Activated CD4-positive, alpha-beta memory T cell treated with anti-CD3 and anti-CD28 coated beads, Interleukin-2, amount 10 ng/mL, durations not matched to agents 7 days and 5 days (primary cell): ENCODE measurements around the gene MAP3K21. TPM values are rescaled to one million over a fixed set of nuclear protein-coding genes. Genes with fewer than 3 reads are reported as not detected.
A peak's percentile ranks its signal among the peaks of the same experiment; 100 is the strongest.

ENCODE experiments used
- CTCF ChIA-PET: fragments of 350-600 bp; sonication (Branson Sonifier 250); formaldehyde crosslinking; loops from one replicate; lab custom pipeline; 2021; ENCODE audit warnings: antibody characterized with exemption, inconsistent platforms; lab: Charles Lee
- POLR2A ChIA-PET: fragments of 350-600 bp; sonication (Branson Sonifier 250); formaldehyde crosslinking; loops from one replicate; lab custom pipeline; 2021; ENCODE audit warnings: antibody characterized with exemption; lab: Charles Lee
- DNase-seq: peaks from one replicate; pipeline ENCODE4 v3.0.0-alpha.2; 2020
- H3K27ac Mint-ChIP-seq: one replicate; pipeline ENCODE4 v1.8.0; 2021; ENCODE audit warnings: mild to moderate bottlenecking, mixed read lengths
- H3K27me3 Mint-ChIP-seq: one replicate; pipeline ENCODE4 v1.8.0; 2021; ENCODE audit warnings: mixed read lengths
- H3K36me3 Mint-ChIP-seq: one replicate; pipeline ENCODE4 v1.8.0; 2021; ENCODE audit warnings: low read depth, mixed read lengths
- H3K4me1 Mint-ChIP-seq: one replicate; pipeline ENCODE4 v1.8.0; 2021; ENCODE audit warnings: mixed read lengths
- H3K4me3 Mint-ChIP-seq: one replicate; pipeline ENCODE4 v1.8.0; 2021; ENCODE audit warnings: mild to moderate bottlenecking, mixed read lengths
- H3K9me3 Mint-ChIP-seq: one replicate; pipeline ENCODE4 v1.8.0; 2021; ENCODE audit warnings: mixed read lengths
- total RNA-seq, 2 experiments: library from RNA; stranded (reverse); gene quantifications; one replicate each; pipeline ENCODE4 v1.2.3, GENCODE V29; 2021

Gene MAP3K21
- total RNA-seq: 1 to 10 TPM; 4.4 to 4.6 TPM

DNA sequence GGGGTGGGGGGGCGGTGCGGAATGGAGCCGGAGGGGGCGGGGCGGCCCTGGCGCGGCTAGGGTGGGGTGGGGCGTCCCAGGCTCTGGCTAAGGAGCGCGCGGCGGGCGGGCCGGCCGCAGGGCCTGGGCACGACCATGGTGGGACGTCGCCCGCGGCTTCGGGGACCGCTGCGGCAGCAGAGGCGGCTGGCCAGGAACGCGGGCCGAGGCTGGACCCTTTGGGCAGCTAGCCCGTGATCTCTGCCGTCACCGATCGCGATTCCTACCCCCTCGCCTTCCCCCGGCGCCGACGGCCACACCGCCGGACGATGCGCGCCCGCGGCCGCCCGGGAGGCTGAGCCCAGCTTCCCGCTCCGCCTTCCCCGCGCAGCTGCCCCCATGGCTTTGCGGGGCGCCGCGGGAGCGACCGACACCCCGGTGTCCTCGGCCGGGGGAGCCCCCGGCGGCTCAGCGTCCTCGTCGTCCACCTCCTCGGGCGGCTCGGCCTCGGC is at the start of gene MAP3K21:
Gene MAP3K21, plus strand, starts transcription at position 74 of the 491 bp plus-strand sequence. Its CDS starts 305 bp downstream, at position 379.
- H3K36me3 Mint-ChIP-seq: no peaks in the 10 kb centered on the region
- H3K27ac Mint-ChIP-seq: no peak within 1 kb of the TSS
- peak within 1 kb of the TSS; percentile 71 for H3K4me3 Mint-ChIP-seq
- DNase-seq: no peak
- ChIA-PET POLR2A (interaction anchor here (0.7 to 2.1 kb wide), 6 partner anchors 12 to 79 kb away, joined by 3 to 5 read pairs (median 4); partner anchors contain the start of gene PCNX2), CTCF (no interaction called here)
- H3K27me3 Mint-ChIP-seq: peaks cover 13% of the 10 kb centered on the region
- H3K4me1 Mint-ChIP-seq: peaks cover 15% of the 10 kb centered on the region
- H3K9me3 Mint-ChIP-seq: no peaks in the 10 kb centered on the region

DNA sequence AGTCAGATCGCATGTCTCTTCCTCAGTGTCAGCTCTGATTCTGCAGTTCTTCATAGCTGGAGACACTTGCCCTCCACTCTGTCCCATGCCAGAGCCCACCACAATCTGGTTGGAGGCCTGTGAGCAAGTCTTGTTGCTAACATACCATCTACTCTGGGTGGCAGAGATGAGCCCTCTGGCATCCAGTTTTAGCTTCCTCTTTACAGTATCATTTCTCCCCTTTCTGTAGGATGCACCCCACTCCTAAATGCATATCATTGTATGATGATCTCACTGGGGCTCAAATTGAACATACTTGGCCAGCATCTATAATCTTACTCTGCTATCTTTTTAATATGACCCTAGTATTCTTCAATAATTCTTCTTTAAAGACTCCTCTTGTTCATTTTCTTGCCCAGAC is 48.9 kb upstream of the MAP3K21 start:
- CTCF ChIA-PET: no interaction called here
- peaks cover 25% of the 10 kb centered on the region for H3K4me1 Mint-ChIP-seq

DNA sequence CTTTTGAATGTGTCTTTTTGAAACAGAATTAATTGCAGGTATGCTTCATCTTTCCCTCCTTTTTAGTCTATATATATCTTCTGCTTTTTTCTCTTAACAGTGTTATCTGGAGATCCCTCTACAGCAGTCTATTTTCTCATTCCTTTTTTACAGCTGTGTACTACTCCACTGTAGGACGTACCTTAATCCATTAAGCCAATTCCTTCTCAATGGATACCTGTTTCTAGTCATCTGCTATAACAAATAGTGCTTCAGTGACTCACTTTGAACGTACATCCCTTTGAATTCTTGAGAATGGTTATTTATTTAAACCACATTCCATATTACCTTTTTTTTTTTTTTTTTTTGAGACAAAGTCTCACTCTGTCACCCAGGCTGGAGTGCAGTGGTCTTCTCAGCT is 47.6 kb upstream of the MAP3K21 start:
- H3K4me1 Mint-ChIP-seq: peaks cover 24% of the 10 kb centered on the region
- CTCF ChIA-PET: interaction anchor here (0.7 kb wide), 1 partner anchor 389 kb away, joined by 3 read pairs; no protein-coding TSS in a partner anchor

More for the DNA sequence above, 48.9 kb upstream of the MAP3K21 start:
- Mint-ChIP-seq H3K9me3 (no peaks in the 10 kb centered on the region), H3K36me3 (peaks cover 32% of the 10 kb centered on the region), H3K4me3 (no peak overlapping the region), H3K27ac (no peak overlapping the region), H3K27me3 (peaks cover 1% of the 10 kb centered on the region)
- no peak for DNase-seq
- POLR2A ChIA-PET: no interaction called here

DNA sequence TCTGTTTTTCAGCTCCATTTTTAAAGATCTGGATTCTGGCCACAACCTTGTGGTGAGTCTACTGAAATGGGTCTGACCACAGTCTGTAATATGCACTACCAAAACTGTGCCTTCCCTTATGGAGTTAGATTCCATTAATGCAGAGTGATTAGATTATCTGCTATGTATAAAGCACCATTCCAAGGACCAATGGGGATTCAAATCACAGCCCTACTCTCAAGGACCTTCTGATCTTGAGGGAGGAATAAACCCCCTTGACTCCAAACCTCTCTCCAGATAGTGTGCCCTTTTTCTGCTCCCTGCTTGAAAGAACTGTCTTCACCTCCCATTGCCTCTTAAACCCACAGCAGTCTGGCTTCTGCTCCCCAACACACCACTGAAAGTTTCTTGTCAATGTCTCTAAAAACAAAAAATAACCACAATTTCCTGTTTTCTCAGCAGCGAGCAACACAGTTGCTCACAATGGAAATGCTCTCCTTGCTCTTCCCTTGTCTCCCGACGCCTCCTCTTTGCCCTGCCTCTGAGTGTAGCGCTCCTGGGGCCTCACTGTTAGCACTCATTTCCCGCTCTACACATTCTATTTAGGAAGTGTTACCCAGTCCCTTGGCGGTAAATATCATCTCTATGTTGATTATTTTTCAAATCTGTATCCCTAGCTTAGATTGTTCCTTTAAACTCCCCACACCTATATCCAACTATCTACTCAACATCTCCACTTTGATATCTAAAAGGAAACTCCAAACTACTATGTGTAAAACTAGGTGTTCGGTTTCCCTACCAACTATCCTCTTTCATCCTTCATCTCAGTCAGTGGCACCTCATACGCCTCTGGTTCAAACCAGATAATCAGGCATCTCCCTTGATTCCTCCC is 45.6 kb upstream of the MAP3K21 start:
- Mint-ChIP-seq H3K9me3 (no peaks in the 10 kb centered on the region), H3K4me3 (peak overlapping the region; percentile 37), H3K36me3 (peaks cover 34% of the 10 kb centered on the region), H3K27me3 (peaks cover 1% of the 10 kb centered on the region), H3K27ac (peak overlapping the region; percentile 69), H3K4me1 (peaks cover 24% of the 10 kb centered on the region)
- ChIA-PET POLR2A (interaction anchor here (1.3 kb wide), 1 partner anchor 13 kb away, joined by 5 read pairs; no protein-coding TSS in a partner anchor), CTCF (interaction anchor here (0.7 to 0.9 kb wide), 2 partner anchors 13 to 816 kb away, joined by 3 read pairs; no protein-coding TSS in a partner anchor)
- peak; percentile 55 for DNase-seq

More for the DNA sequence above, 47.6 kb upstream of the MAP3K21 start:
- POLR2A ChIA-PET: interaction anchor here (0.7 kb wide), 1 partner anchor 13 kb away, joined by 3 read pairs; no protein-coding TSS in a partner anchor
- H3K36me3 Mint-ChIP-seq: peaks cover 31% of the 10 kb centered on the region
- no peak overlapping the region for H3K4me3 Mint-ChIP-seq
- no peaks in the 10 kb centered on the region for H3K9me3 Mint-ChIP-seq
- H3K27ac Mint-ChIP-seq: no peak overlapping the region
- no peak for DNase-seq
- peaks cover 1% of the 10 kb centered on the region for H3K27me3 Mint-ChIP-seq

DNA sequence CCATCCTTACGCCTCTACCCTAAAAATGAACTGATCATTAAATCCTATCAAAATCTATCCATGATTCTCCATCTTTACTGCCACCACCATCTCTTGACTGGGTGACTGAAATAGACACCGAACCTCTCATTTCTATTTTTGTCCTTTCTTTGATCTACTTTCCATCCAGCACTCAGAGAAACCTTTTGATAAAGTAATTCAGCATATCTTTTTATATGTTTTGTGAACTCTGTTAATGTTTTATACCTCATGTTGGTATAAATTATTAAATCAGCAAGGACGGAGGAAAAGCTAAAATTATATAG is 45.0 kb upstream of the MAP3K21 start:
- Mint-ChIP-seq H3K27ac (peak overlapping the region; percentile 69), H3K27me3 (peaks cover 1% of the 10 kb centered on the region), H3K9me3 (no peaks in the 10 kb centered on the region), H3K4me3 (peak overlapping the region; percentile 37), H3K4me1 (peaks cover 24% of the 10 kb centered on the region), H3K36me3 (peaks cover 35% of the 10 kb centered on the region)
- DNase-seq: no peak
- ChIA-PET CTCF (interaction anchor here (0.7 to 0.9 kb wide), 2 partner anchors 12 to 815 kb away, joined by 3 read pairs; no protein-coding TSS in a partner anchor), POLR2A (interaction anchor here (1.0 to 1.3 kb wide), 2 partner anchors 12 to 45 kb away, joined by 3 to 5 read pairs; partner anchors contain the start of gene MAP3K21)

GRCh38 chr1:233289676-233290075 is 37.8 kb upstream of the MAP3K21 start:
- CTCF ChIA-PET: no interaction called here
- POLR2A ChIA-PET: no interaction called here
- H3K27me3 Mint-ChIP-seq: no peaks in the 10 kb centered on the region
- H3K27ac Mint-ChIP-seq: no peak overlapping the region
- H3K4me3 Mint-ChIP-seq: no peak overlapping the region
- no peak for DNase-seq
- H3K4me1 Mint-ChIP-seq: peaks cover 20% of the 10 kb centered on the region
- H3K36me3 Mint-ChIP-seq: peaks cover 48% of the 10 kb centered on the region
- H3K9me3 Mint-ChIP-seq: no peaks in the 10 kb centered on the region

- Mint-ChIP-seq H3K27ac (no peak overlapping the region), H3K4me1 (peaks cover 26% of the 10 kb centered on the region), H3K4me3 (no peak overlapping the region), H3K36me3 (peaks cover 46% of the 10 kb centered on the region), H3K27me3 (no peaks in the 10 kb centered on the region), H3K9me3 (no peaks in the 10 kb centered on the region)
- ChIA-PET POLR2A (no interaction called here), CTCF (no interaction called here)
- DNase-seq: no peak
Measured at GRCh38 chr1:233290396-233291034, 37.0 kb upstream of the MAP3K21 start.

DNA sequence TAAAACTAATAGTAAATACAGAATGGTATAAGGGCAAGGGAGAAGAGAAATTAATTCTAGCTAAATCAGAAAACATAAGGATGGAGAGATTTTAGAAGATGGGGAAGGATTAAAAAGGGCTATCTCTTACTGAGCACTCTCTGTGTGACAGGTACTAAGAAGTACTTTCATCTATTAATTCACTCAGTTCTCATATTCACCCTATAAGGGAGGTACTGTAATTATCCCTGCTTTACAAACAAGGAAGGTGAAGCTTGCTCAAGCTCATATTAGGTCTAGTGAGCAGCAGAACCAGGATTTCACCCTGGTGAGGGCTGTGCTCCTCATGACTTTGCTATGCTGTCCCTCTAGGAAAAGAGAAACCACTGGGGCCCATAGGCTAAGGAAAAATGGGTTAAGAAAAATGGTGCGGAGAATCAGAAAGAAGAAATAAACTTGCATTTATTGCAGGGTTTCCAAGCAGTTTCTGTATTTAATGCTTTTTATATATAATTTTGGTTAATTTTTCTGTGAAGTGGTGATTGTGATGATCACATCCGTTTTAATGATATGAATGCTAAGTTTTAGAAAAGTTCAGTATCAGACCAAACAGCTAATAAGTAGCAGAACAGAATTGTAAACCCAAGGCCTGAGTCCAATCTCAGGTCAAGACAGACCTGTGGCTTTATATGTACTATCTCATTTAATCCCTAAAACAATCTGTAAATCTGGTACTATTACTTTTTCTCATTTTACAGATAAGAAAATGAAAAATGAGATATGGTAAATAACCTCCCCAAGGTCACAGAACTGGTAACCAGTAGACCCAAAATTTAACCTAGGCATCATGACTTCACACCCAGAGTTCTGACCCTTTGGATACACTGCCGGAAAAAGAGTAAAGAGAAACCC is 33.7 kb upstream of the MAP3K21 start:
- no peak for DNase-seq
- peaks cover 35% of the 10 kb centered on the region for H3K4me1 Mint-ChIP-seq
- POLR2A ChIA-PET: interaction anchor here (1.4 to 1.6 kb wide), 2 partner anchors 8 to 11 kb away, joined by 3 to 5 read pairs; no protein-coding TSS in a partner anchor
- no peaks in the 10 kb centered on the region for H3K9me3 Mint-ChIP-seq
- CTCF ChIA-PET: interaction anchor here (1.1 to 1.3 kb wide), 2 partner anchors 11 to 67 kb away, joined by 3 read pairs; no protein-coding TSS in a partner anchor
- peak overlapping the region; percentile 95 for H3K4me3 Mint-ChIP-seq
- H3K27ac Mint-ChIP-seq: peak overlapping the region; percentile 36
- no peaks in the 10 kb centered on the region for H3K27me3 Mint-ChIP-seq
- H3K36me3 Mint-ChIP-seq: peaks cover 25% of the 10 kb centered on the region

- CTCF ChIA-PET: interaction anchor here (0.7 to 2.2 kb wide), 3 partner anchors 10 to 29 kb away, joined by 3 to 5 read pairs (median 3); no protein-coding TSS in a partner anchor
- Mint-ChIP-seq H3K27ac (peak overlapping the region; percentile 91), H3K4me1 (peaks cover 35% of the 10 kb centered on the region), H3K27me3 (no peaks in the 10 kb centered on the region), H3K4me3 (peak overlapping the region; percentile 95), H3K9me3 (no peaks in the 10 kb centered on the region), H3K36me3 (peaks cover 15% of the 10 kb centered on the region)
- peak; percentile 58 for DNase-seq
- POLR2A ChIA-PET: interaction anchor here (0.8 to 1.6 kb wide), 7 partner anchors 9 to 67 kb away, joined by 3 to 5 read pairs (median 4); partner anchors contain the start of gene MAP3K21
Measured at GRCh38 chr1:233294913-233295236, 32.6 kb upstream of the MAP3K21 start.

- H3K27ac Mint-ChIP-seq: peak within 1 kb of the TSS; percentile 91
- H3K4me1 Mint-ChIP-seq: peaks cover 35% of the 10 kb centered on the region
- peaks cover 2% of the 10 kb centered on the region for H3K27me3 Mint-ChIP-seq
- DNase-seq: peak; percentile 64
- peaks cover 12% of the 10 kb centered on the region for H3K36me3 Mint-ChIP-seq
- CTCF ChIA-PET: interaction anchor here (2.2 kb wide), 1 partner anchor 9 kb away, joined by 5 read pairs; no protein-coding TSS in a partner anchor
- H3K9me3 Mint-ChIP-seq: no peaks in the 10 kb centered on the region
- H3K4me3 Mint-ChIP-seq: peak within 1 kb of the TSS; percentile 95
- POLR2A ChIA-PET: interaction anchor here (0.8 to 1.7 kb wide), 7 partner anchors 10 to 66 kb away, joined by 3 to 5 read pairs (median 4); partner anchors contain the start of gene MAP3K21
Measured at GRCh38 chr1:233295237-233295974, 32.1 kb upstream of the MAP3K21 start, which contains the start of gene PCNX2. Gene PCNX2, minus strand, starts transcription at chr1:233295725. Its CDS starts 247 bp downstream, at chr1:233295478.

DNA sequence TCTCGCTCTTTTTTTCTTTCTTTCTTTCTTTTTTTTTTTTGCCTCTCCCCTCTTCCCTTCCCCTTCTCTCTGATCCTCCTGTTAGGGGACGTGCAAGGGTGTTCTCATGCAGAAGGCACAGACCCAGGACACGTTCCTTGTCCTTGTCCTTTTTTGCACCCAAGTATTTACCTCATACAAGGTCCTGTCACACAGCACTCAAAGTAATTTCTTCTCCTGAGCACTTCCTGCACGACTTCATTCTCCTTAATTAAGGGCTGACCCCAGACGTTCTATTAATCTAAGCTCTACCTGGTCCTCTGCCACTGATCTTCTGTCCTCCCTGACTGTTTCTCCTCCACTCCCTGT is 31.6 kb upstream of the MAP3K21 start:
- Mint-ChIP-seq H3K4me1 (peaks cover 35% of the 10 kb centered on the region), H3K27ac (peak overlapping the region; percentile 88), H3K27me3 (peaks cover 3% of the 10 kb centered on the region), H3K4me3 (peak overlapping the region; percentile 95), H3K36me3 (peaks cover 8% of the 10 kb centered on the region), H3K9me3 (no peaks in the 10 kb centered on the region)
- ChIA-PET CTCF (interaction anchor here (2.2 kb wide), 1 partner anchor 9 kb away, joined by 5 read pairs; no protein-coding TSS in a partner anchor), POLR2A (interaction anchor here (1.4 to 1.7 kb wide), 2 partner anchors 32 to 40 kb away, joined by 3 to 4 read pairs; partner anchors contain the start of gene MAP3K21)
- no peak for DNase-seq
